GM12878 (cell line): Measurements from ENCODE around the gene ALCAM. TPM values are rescaled to one million over a fixed set of nuclear protein-coding genes. Genes with fewer than 3 reads are reported as not detected.

Source experiments
- ATAC-seq: fragments of 200-7000 bp; cut with Tn5 transposase; 3 replicates; pipeline ENCODE4 v1.9.1; 2020; ENCODE audit warnings: mild to moderate bottlenecking, moderate library complexity
- BruUV-seq: library from RNA; stranded (reverse); fragments of 400-500 nt; replicated peaks from 2 replicates; lab custom pipeline; 2021; lab: Mats Ljungman, UMichigan
- CTCF ChIA-PET: fragments of 300-600 bp; sonication (Branson Sonifier 250); formaldehyde crosslinking; extraction: SDS; loops from one replicate; lab custom pipeline; 2021; ENCODE audit warnings: inconsistent platforms; lab: Yijun Ruan, JAX
- POLR2A ChIA-PET: fragments of 350-600 bp; formaldehyde crosslinking; extraction: SDS; loops from one replicate; lab custom pipeline; 2021; ENCODE audit warnings: inconsistent platforms; lab: Charles Lee
- RAD21 ChIA-PET: fragments of 300-600 bp; sonication (Branson Sonifier 250); formaldehyde crosslinking; loops from one replicate; lab custom pipeline; 2023; ENCODE audit warnings: antibody characterized with exemption; ENCODE audit not compliant: unreplicated experiment; lab: Charles Lee
- SMC1A ChIA-PET: fragments of 300-600 bp; sonication (Branson Sonifier 250); formaldehyde crosslinking; loops from one replicate; lab custom pipeline; 2023; ENCODE audit not compliant: unreplicated experiment, uncharacterized antibody; lab: Charles Lee
- DNase-seq: peaks from one replicate; pipeline ENCODE4 v3.0.0-alpha.2; 2011; ENCODE audit warnings: low read depth, low spot score
- FAIRE-seq: peaks from 3 replicates; lab custom pipeline; 2011; peaks lifted over from hg19 to GRCh38; lab: Jason Lieb, UNC
- H2AFZ ChIP-seq: 2 replicates; pipeline ENCODE4 v1.6.0; 2011; ENCODE audit warnings: low read depth, low read length, control low read depth; ENCODE audit not compliant: control insufficient read depth
- H3K27ac ChIP-seq: 2 replicates; pipeline ENCODE4 v1.5.1; 2011; ENCODE audit warnings: control low read depth; ENCODE audit not compliant: control insufficient read depth, insufficient read depth
- H3K27me3 ChIP-seq, 2 experiments: replicated peaks in 1 of 2; 2 replicates each; pipeline versions ENCODE4 v1.6.0 to v1.6.1; 2011; ENCODE audit warnings: low read length in 1 of 2; ENCODE audit not compliant: control insufficient read depth in 2 of 2, insufficient read depth in 2 of 2
- H3K36me3 ChIP-seq, 2 experiments: 2 replicates each; pipeline ENCODE4 v1.5.1; 2011; ENCODE audit warnings: low read length in 1 of 2; ENCODE audit not compliant: control insufficient read depth in 2 of 2, insufficient read depth in 2 of 2
- H3K4me1 ChIP-seq: 2 replicates; pipeline ENCODE4 v1.6.1; 2011; ENCODE audit warnings: mild to moderate bottlenecking, low read length, moderate library complexity, mixed read lengths; ENCODE audit not compliant: control insufficient read depth, insufficient read depth
- H3K4me2 ChIP-seq: 2 replicates; pipeline ENCODE4 v1.6.0; 2011; ENCODE audit warnings: control low read depth; ENCODE audit not compliant: control insufficient read depth, insufficient read depth
- H3K4me3 ChIP-seq: fragments of 200-600 bp; sonication (generic); 2 replicates; pipeline ENCODE4 v1.5.1; 2016
- H3K79me2 ChIP-seq: 2 replicates; pipeline ENCODE4 v1.6.0; 2011; ENCODE audit warnings: low read length; ENCODE audit not compliant: control insufficient read depth, insufficient read depth
- H3K9ac ChIP-seq: 2 replicates; pipeline ENCODE4 v1.8.0; 2011; ENCODE audit warnings: low read length, control low read depth, mixed read lengths; ENCODE audit not compliant: control insufficient read depth, insufficient read depth
- H3K9me3 ChIP-seq: replicated peaks from 3 replicates; pipeline ENCODE4 v1.5.1; 2011; ENCODE audit warnings: mild to moderate bottlenecking, low read length; ENCODE audit not compliant: control insufficient read depth, insufficient read depth
- H4K20me1 ChIP-seq: 2 replicates; pipeline ENCODE4 v1.6.0; 2011; ENCODE audit not compliant: control insufficient read depth, insufficient read depth
- CBFB ChIP-seq: IDR thresholded peaks from 2 replicates; pipeline ENCODE4 v1.6.1; 2016; ENCODE audit warnings: antibody characterized with exemption, low read depth
- CBX5 ChIP-seq: sonication (generic); IDR thresholded peaks from 2 replicates; pipeline ENCODE4 v1.6.1; 2016; ENCODE audit warnings: low read depth, moderate library complexity, mild to moderate bottlenecking, inconsistent platforms
- CUX1 ChIP-seq: IDR thresholded peaks from 2 replicates; pipeline ENCODE4 v1.6.1; 2012; ENCODE audit warnings: improper control_type of control experiment, low read depth, low read length; ENCODE audit not compliant: insufficient replicate concordance
- EED ChIP-seq: sonication (generic); IDR thresholded peaks from 2 replicates; pipeline ENCODE4 v1.6.1; 2016; ENCODE audit warnings: antibody characterized with exemption, low read depth
- GATAD2B ChIP-seq: fragments of 450-650 bp; conservative IDR thresholded peaks from 2 replicates; pipeline ENCODE4 v1.6.1; 2017; ENCODE audit warnings: low read depth, mild to moderate bottlenecking, moderate library complexity
- IKZF2 ChIP-seq, 2 experiments: fragments of 450-650 bp; IDR thresholded peaks; 2 replicates each; pipeline ENCODE4 v1.6.1; 2017; ENCODE audit warnings: mild to moderate bottlenecking in 2 of 2, moderate library complexity in 2 of 2
- KDM1A ChIP-seq: fragments of 200-600 bp; sonication (generic); IDR thresholded peaks from 2 replicates; pipeline ENCODE4 v1.6.1; 2016; ENCODE audit warnings: borderline replicate concordance
- KLF5 ChIP-seq: fragments of 450-650 bp; IDR thresholded peaks from 2 replicates; pipeline ENCODE4 v1.6.1; 2014; ENCODE audit warnings: mild to moderate bottlenecking; ENCODE audit not compliant: partially characterized antibody
- RAD21 ChIP-seq: IDR thresholded peaks from 2 replicates; pipeline ENCODE4 v1.6.1; 2011; ENCODE audit warnings: mild to moderate bottlenecking, low read depth, low read length, moderate library complexity; ENCODE audit not compliant: insufficient read depth
- SIN3A ChIP-seq: IDR thresholded peaks from 2 replicates; pipeline ENCODE4 v1.6.1; 2012; ENCODE audit warnings: low read depth, low read length, improper control_type of control experiment
- STAT3 ChIP-seq: IDR thresholded peaks from 2 replicates; pipeline ENCODE4 v1.6.1; 2011; ENCODE audit warnings: low read depth, low read length, improper control_type of control experiment
- WRNIP1 ChIP-seq: IDR thresholded peaks from 2 replicates; pipeline ENCODE4 v1.6.1; 2011; ENCODE audit warnings: low read depth, low read length, improper control_type of control experiment, borderline replicate concordance
- ZBTB4 ChIP-seq: fragments of 450-650 bp; formaldehyde crosslinking; IDR thresholded peaks from 2 replicates; pipeline ENCODE4 v1.4.0; 2022; ENCODE audit warnings: mild to moderate bottlenecking, moderate library complexity
- ZZZ3 ChIP-seq: IDR thresholded peaks from 2 replicates; pipeline ENCODE4 v1.6.1; 2011; ENCODE audit warnings: low read depth; ENCODE audit not compliant: control insufficient read depth, insufficient read length
- in situ Hi-C: fragments of 300-500 bp; cut with MboI; formaldehyde crosslinking; loops from 9 replicates; pipeline ENCODE4 v1.14.3; 2018; ENCODE audit warnings: mixed read lengths
- intact Hi-C: fragments of 100-400 bp; cut with micrococcal nuclease; formaldehyde crosslinking; loops from one replicate; pipeline ENCODE4 v1.14.2; 2022; ENCODE audit not compliant: unreplicated experiment
- polyA plus RNA-seq, 11 experiments: library from polyadenylated mRNA; depleted of rRNA in 4 of 11; unstranded in 6 of 11; stranded (reverse) in 5 of 11; fragments of >200 nt; fragmentation: Nextera tagmentation in 4 of 11; fragmentation: Illumina TruSeq in 1 of 11; extraction: Ambion mirVana in 4 of 11; extraction: Trizol in 1 of 11; gene quantifications; 1 replicate in 1 of 11; 2 replicates in 10 of 11; pipeline versions ENCODE4 v1.2.1 to v1.2.3, GENCODE V29; 2011 to 2016; ENCODE audit warnings: inconsistent platforms in 2 of 11, missing spikeins in 2 of 11, low read depth in 1 of 11
- total RNA-seq, 4 experiments: library from RNA; depleted of rRNA in 3 of 4; stranded (reverse); fragments of >200 nt in 3 of 4; fragmentation: Illumina TruSeq in 1 of 4; extraction: Trizol in 1 of 4; gene quantifications; 2 replicates each; pipeline versions ENCODE4 v1.2.1 to v1.2.3, GENCODE V29; 2013 to 2021
- TF ChIP-seq, protein P1 (sequence below): fragments of 450-650 bp; IDR thresholded peaks from 2 replicates; pipeline ENCODE4 v1.6.1; 2016; ENCODE audit warnings: mild to moderate bottlenecking

ALCAM gene
- total and polyA plus RNA-seq, 10 of the 15 experiments (the other 5 are each of a cell fraction or from before 2014, with no cell fraction given), result 12.2 to 54.2 (median 32.6) TPM

DNA sequence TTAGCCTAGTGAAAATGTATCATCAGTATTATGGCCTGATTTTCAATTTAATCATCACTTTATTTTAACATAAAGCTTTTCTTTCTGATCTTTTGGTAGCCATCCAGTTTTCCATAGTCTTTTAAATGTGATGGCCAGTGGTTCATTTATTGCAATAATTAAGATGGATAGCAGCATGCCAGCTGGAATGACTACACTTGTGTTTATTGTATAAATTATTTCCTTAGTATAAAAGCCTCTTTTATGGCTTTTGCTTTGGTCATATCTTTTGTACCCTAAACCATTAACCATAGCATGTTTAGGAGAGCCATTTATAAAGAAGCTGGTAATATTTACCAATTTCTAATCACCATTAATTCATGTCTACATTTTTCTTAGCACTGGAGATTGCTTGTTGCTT is 31.7 kb downstream of the ALCAM start:
- Histone ChIP-seq H3K4me2 (no peak overlapping the region), H4K20me1 (no peaks in the 10 kb centered on the region), H3K4me1 (no peaks in the 10 kb centered on the region), H3K4me3 (no peak overlapping the region), H3K36me3 (peaks cover 0 to 5% of the 10 kb centered on the region in 2 experiments; a peak in 2 of 4 replicates), H3K9ac (no peak overlapping the region), H2AFZ (no peak overlapping the region), H3K27ac (no peak overlapping the region), H3K9me3 (peaks cover 9% of the 10 kb centered on the region; the same call in 2 of the 3 replicates), H3K79me2 (peaks cover 4% of the 10 kb centered on the region), H3K27me3 (no peaks in the 10 kb centered on the region)
- SMC1A ChIA-PET, result interaction anchor here (1.1 to 1.2 kb wide), 2 partner anchors 11 to 121 kb away, joined by 4 read pairs; no protein-coding TSS in a partner anchor
- intact Hi-C loops, result no loop called here
- RAD21 ChIA-PET, result interaction anchor here (1.4 to 1.6 kb wide), 2 partner anchors 30 to 107 kb away, joined by 3 to 4 read pairs; no protein-coding TSS in a partner anchor
- FAIRE-seq (no peak), ATAC-seq (no peak), DNase-seq (no peak)
- BruUV-seq, result no TSS peak
- in situ Hi-C loops, result no loop called here
- CTCF ChIA-PET, result interaction anchor here (0.7 to 1.2 kb wide), 4 partner anchors 12 to 217 kb away, joined by 3 read pairs; no protein-coding TSS in a partner anchor
- POLR2A ChIA-PET, result no interaction called here
- TF ChIP-seq KDM1A, result no peak
- TF ChIP-seq EED, result no peak
- TF ChIP-seq, protein P1, sequence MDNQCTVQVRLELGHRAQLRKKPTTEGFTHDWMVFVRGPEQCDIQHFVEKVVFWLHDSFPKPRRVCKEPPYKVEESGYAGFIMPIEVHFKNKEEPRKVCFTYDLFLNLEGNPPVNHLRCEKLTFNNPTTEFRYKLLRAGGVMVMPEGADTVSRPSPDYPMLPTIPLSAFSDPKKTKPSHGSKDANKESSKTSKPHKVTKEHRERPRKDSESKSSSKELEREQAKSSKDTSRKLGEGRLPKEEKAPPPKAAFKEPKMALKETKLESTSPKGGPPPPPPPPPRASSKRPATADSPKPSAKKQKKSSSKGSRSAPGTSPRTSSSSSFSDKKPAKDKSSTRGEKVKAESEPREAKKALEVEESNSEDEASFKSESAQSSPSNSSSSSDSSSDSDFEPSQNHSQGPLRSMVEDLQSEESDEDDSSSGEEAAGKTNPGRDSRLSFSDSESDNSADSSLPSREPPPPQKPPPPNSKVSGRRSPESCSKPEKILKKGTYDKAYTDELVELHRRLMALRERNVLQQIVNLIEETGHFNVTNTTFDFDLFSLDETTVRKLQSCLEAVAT, result no peak
- TF ChIP-seq STAT3, result no peak
- TF ChIP-seq ZZZ3, result no peak
- TF ChIP-seq WRNIP1, result no peak
- TF ChIP-seq KLF5, result no peak
- no peak for TF ChIP-seq RAD21
- TF ChIP-seq GATAD2B, result no peak
- no peak for TF ChIP-seq CUX1
- TF ChIP-seq CBFB, result no peak
- TF ChIP-seq ZBTB4 (CRISPR knock-in tag), result no peak
- no peak for TF ChIP-seq CBX5
- TF ChIP-seq SIN3A, result no peak
- TF ChIP-seq IKZF2 (IDR thresholded peaks at IDR 0.05), result no peak
